Naive thymus-derived CD8-positive, alpha-beta T cell (primary cell): ENCODE results near the gene KREMEN2. TPM values are rescaled to one million over a fixed set of nuclear protein-coding genes. Genes with fewer than 3 reads are reported as not detected.
A peak's percentile ranks its signal among the peaks of the same experiment; 100 is the strongest.

Experiments
- ATAC-seq, 2 donors: fragments of 150-1000 bp; cut with Tn5 transposase in 1 of 2; sonication (Bioruptor Pico), chemical (Tn5 transposase) in 1 of 2; 1 replicate in 1 of 2; 2 replicates in 1 of 2; pipeline ENCODE4 v1.10.0; 2021; ENCODE audit warnings: mild to moderate bottlenecking in 2 of 2, moderate library complexity in 2 of 2
- POLR2A ChIA-PET: fragments of 350-600 bp; sonication (Branson Sonifier 250); formaldehyde crosslinking; loops from one replicate; lab custom pipeline; 2021; ENCODE audit warnings: antibody characterized with exemption; lab: Charles Lee
- DNase-seq, 10 donors: peaks; one replicate each; pipeline versions ENCODE4 v3.0.0 to v3.0.0-alpha.2; 2020 to 2022
- H3K27ac Mint-ChIP-seq, 10 donors: one replicate each; pipeline ENCODE4 v1.8.0; 2020 to 2022; ENCODE audit warnings: mild to moderate bottlenecking in 10 of 10, mixed read lengths in 10 of 10, moderate library complexity in 4 of 10, inconsistent platforms in 1 of 10
- H3K27me3 Mint-ChIP-seq, 5 donors: one replicate each; pipeline ENCODE4 v1.8.0; 2021 to 2022; ENCODE audit warnings: mixed read lengths in 5 of 5
- H3K36me3 Mint-ChIP-seq, 3 donors: one replicate each; pipeline ENCODE4 v1.8.0; 2020 to 2022; ENCODE audit warnings: mixed read lengths in 3 of 3, mild to moderate bottlenecking in 2 of 3, inconsistent platforms in 1 of 3
- H3K4me1 Mint-ChIP-seq, 4 donors: one replicate each; pipeline ENCODE4 v1.8.0; 2021 to 2022; ENCODE audit warnings: mixed read lengths in 4 of 4
- H3K4me3 Mint-ChIP-seq, 10 donors: one replicate each; pipeline ENCODE4 v1.8.0; 2020 to 2022; ENCODE audit warnings: mild to moderate bottlenecking in 10 of 10, mixed read lengths in 10 of 10, moderate library complexity in 6 of 10, inconsistent platforms in 1 of 10
- H3K9me3 Mint-ChIP-seq, 9 donors: one replicate each; pipeline ENCODE4 v1.8.0; 2020 to 2022; ENCODE audit warnings: mixed read lengths in 9 of 9, mild to moderate bottlenecking in 3 of 9, inconsistent platforms in 1 of 9, moderate library complexity in 1 of 9
- polyA plus RNA-seq, 3 donors: library from polyadenylated mRNA; unstranded; fragments of 300-500 nt; fragmentation: Illumina TruSeq; gene quantifications; one replicate each; pipeline ENCODE4 v1.2.3, GENCODE V29; 2021
- total RNA-seq, 8 experiments: library from RNA in 2 of 8; stranded (reverse) in 2 of 8; gene quantifications; one replicate each; pipeline ENCODE4 v1.2.3 and lab custom pipeline; 2021 to 2026

KREMEN2 gene
- total and polyA plus RNA-seq, 5 experiments from 2014 or later = not detected

DNA sequence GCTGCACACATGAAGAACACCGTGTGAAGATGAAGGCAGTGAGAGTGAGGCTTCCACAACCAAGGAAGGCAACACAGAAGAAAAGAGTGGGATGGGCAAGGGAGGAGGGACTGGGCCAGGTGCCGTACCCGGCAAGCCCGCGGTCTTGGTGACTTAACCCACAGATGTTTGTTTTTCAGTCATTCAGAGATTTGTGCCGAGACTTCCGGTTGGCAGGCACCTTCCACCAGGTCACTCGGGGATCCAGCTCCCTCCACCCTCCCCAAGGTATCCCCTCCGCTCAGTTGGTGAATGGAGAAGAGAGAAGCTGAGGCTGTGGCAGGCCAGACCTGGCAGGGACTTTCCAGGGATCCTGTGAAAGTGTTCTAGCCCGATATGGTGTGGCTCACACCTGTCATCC, 4.9 kb upstream of the KREMEN2 start:
- no peaks in the 10 kb centered on the region for H3K9me3 Mint-ChIP-seq
- H3K36me3 Mint-ChIP-seq = no peaks in the 10 kb centered on the region
- ATAC-seq (no peak), DNase-seq (peak in 1 of 10 donors; percentile 45)
- H3K4me3 Mint-ChIP-seq = no peak overlapping the region
- no peak overlapping the region for H3K27ac Mint-ChIP-seq
- H3K4me1 Mint-ChIP-seq = peaks cover 7 to 23% (median 18%) of the 10 kb centered on the region in 4 donors
- POLR2A ChIA-PET = interaction anchor here (0.6 to 1.2 kb wide), 3 partner anchors 28 to 1001 kb away, joined by 3 to 6 read pairs (median 3); partner anchors contain the start of gene SRRM2
- H3K27me3 Mint-ChIP-seq = peaks cover 3 to 39% (median 14%) of the 10 kb centered on the region in 5 donors

DNA sequence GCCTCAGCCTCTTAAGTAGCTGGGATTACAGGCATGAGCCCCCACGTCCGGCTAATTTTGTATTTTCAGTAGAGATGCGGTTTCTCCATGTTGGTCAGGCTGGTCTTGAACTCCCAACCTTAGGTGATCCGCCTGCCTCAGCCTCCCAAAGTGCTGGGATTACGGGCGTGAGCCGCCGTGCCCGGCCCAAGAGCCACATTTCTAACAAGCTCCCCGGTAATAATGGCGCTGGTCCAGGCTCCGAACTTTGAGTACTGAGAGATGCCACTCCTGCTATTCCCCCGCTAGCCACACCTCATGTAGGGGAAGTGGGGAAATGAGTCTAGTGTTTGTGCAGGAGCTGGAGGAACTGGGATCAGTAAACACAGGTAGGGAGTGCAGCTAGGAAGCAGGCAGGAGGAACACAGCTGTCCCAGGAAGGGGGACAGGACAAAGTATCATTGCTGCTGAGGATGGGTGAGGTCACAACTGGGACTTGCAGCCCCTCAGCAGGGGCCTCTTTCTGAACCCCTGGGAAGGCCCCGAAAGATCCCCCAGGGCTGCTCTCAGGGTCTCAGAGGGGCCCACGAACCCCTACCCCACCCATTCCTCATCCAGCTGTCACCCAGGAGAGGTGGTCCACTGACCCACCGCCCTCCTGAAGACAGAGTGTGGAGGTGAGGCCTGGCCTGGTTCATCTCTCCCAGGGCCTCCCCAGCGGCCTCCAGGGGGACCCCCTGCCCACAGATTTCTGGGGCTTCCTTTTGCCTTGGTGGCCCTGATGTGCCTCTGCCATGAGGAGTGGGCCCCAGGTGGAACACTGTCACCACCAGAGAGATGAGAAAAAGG, 3.7 kb upstream of the KREMEN2 start:
- no peak overlapping the region for H3K4me3 Mint-ChIP-seq
- DNase-seq = peak in 1 of 10 donors; percentile 57

DNA sequence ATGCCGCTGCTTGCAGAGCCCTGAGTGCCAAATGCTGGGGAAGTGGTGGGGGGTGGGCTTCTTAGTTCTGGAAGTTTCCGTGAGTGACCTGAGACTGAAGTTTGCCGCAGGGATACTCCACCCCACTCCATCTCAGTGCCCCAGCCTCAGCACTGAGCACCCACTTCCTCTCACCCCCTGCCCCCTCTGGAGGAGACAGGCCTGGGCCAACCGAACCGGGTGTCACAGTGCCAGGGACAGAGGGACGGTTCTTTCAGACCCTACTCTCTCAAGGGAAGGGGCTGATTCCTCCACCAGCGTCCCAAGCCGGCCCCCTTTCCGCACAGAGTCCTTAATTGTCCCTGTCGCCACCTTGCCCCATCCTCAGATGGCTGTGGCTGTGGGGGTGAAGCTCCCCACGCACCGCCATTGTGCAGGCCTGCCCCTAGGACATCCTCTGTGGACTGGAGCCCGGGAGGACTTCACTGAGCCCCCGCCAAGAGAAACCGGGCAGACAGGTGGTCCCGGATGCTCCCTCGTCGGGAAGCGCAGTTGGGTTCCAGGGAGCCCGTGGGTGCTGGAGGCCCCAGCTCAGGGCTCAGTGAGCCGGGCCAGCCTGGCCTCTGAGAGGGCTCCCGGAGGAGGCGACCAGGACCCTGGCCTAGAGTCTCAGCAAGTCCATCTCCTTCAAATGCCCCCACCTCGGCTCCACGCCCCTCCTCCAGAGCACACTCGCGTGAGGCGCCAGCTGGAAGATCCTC, 1.6 kb upstream of the KREMEN2 start:
- Mint-ChIP-seq H3K4me1 (peaks cover 8 to 32% (median 27%) of the 10 kb centered on the region in 4 donors), H3K27me3 (peaks cover 0 to 40% (median 8%) of the 10 kb centered on the region in 5 donors), H3K9me3 (no peaks in the 10 kb centered on the region), H3K27ac (no peak overlapping the region), H3K4me3 (peak overlapping the region in 8 of 10 donors; percentile 15 to 85 (median 53)), H3K36me3 (no peaks in the 10 kb centered on the region)
- POLR2A ChIA-PET = interaction anchor here (0.8 to 1.3 kb wide), 2 partner anchors 10 to 15 kb away, joined by 3 to 4 read pairs; no protein-coding TSS in a partner anchor
- DNase-seq = peak in 1 of 10 donors; percentile 49
- ATAC-seq = no peak

More for the DNA sequence above, 3.7 kb upstream of the KREMEN2 start:
- no peak for ATAC-seq
- Mint-ChIP-seq H3K4me1 (peaks cover 7 to 32% (median 22%) of the 10 kb centered on the region in 4 donors), H3K27me3 (peaks cover 3 to 41% (median 15%) of the 10 kb centered on the region in 5 donors), H3K36me3 (no peaks in the 10 kb centered on the region), H3K9me3 (no peaks in the 10 kb centered on the region), H3K27ac (peak overlapping the region in 1 of 10 donors; percentile 49)
- POLR2A ChIA-PET = interaction anchor here (0.9 to 1.2 kb wide), 2 partner anchors 29 to 208 kb away, joined by 3 to 6 read pairs; partner anchors contain the start of gene SRRM2

DNA sequence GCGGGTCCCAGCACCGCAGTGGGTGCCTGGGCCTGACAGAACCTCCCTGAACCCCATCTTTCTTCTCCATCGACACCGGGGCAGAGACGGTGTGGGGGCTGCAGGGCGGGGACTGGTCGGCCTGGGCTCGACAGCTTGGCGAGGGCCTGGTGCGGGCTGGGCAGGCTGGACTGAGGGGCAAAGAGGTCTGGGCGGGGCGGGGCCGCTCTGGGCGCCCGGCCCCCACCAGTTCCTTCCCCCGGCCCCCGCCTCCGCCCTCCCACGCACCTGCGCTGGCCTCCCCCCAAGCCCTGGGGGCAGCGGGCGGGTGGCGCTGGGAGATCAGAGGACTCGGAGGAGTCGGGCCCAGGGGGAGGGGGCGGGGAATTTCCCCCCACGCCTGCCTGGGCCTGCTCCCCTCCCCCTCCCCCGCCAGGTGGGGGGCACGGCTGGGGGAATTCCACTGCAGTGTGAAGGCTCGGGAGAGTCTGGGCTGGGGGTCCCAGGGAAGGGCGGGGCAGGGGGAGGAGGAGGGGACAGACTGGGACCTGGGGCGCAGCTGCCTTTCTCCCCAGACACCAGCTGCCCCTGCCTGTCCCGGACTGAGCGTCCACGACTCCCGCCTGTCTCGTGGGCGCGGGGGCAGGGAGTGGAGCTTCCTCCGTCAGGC, 877 bp upstream of the KREMEN2 start:
- Mint-ChIP-seq H3K4me3 (peak overlapping the region; percentile 39 to 95 (median 83)), H3K27ac (no peak overlapping the region), H3K4me1 (peaks cover 8 to 36% (median 30%) of the 10 kb centered on the region in 4 donors), H3K9me3 (peaks cover 0 to 4% (median 0%) of the 10 kb centered on the region in 9 donors), H3K27me3 (peaks cover 2 to 44% (median 12%) of the 10 kb centered on the region in 5 donors), H3K36me3 (no peaks in the 10 kb centered on the region)
- POLR2A ChIA-PET = interaction anchor here (0.8 kb wide), 1 partner anchor 11 kb away, joined by 3 read pairs; no protein-coding TSS in a partner anchor
- DNase-seq (peak in 8 of 10 donors; percentile 25 to 75 (median 61)), ATAC-seq (peak; percentile 7 to 47)

DNA sequence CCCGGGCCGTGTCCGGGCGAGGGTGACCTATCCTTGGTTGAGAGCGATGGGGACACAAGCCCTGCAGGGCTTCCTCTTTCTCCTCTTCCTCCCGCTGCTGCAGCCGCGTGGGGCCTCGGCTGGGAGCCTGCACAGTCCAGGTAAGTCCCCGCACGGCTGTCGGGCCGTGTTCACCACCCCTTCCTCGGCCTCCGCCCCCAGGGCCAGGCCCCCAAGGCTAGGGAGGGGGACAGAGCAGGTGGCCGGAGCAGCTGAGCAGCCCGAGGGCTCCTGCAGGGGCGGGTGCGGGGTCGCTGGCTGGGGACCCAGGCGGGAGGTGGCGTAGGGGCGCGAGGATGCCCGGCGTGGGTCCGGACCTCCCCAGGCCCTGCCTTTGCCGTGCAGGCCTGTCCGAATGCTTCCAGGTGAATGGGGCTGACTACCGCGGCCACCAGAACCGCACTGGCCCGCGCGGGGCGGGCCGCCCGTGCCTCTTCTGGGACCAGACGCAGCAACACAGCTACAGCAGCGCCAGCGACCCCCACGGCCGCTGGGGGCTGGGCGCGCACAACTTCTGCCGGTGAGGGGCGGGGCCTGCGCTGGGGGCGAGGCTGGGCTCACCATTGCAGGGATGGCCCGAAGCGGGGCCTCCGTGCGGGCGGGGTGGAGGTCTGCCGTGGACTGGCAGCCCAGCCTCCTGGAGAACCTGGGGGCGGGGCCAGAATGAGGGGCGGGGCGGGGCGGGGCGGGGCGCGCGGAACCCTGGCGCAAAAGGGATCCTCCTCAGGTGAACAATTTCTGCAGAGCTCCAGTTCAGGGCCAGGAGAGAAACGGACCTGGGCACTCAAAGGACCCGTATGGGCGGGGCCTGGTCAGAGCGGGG, 631 bp downstream of the KREMEN2 start:
- Mint-ChIP-seq H3K4me1 (peaks cover 13 to 42% (median 38%) of the 10 kb centered on the region in 4 donors), H3K27ac (no peak overlapping the region)

DNA sequence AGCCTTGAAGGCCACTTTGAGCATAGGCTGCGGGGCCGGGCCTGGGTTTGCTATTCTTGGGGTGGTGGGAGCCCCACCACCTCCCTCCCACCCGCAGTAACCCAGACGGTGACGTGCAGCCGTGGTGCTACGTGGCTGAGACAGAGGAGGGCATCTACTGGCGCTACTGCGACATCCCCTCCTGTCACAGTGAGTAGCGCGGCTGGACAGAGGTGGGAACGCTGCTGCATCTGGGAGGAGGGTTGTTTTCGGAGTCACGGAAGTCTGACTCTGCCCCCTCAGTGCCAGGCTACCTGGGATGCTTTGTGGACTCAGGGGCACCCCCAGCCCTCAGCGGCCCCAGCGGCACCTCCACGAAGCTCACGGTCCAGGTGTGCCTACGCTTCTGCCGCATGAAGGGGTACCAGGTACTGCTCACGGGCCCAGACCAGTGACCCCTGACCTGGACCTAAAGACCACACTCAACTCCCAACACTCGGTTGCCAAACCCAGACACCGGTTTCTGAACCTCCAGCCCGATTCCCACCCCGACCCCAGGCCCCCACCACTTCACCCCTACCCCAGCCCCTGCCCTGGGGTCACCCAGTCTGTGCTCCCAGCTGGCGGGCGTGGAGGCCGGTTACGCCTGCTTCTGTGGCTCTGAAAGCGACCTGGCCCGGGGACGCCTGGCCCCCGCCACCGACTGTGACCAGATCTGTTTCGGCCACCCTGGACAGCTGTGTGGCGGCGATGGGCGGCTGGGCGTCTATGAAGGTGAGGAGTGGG, 2.1 kb downstream of the KREMEN2 start:
- Mint-ChIP-seq H3K9me3 (peaks cover 0 to 4% (median 0%) of the 10 kb centered on the region in 9 donors), H3K4me3 (peak overlapping the region in 6 of 10 donors; percentile 4 to 85 (median 61)), H3K27me3 (peaks cover 3 to 55% (median 24%) of the 10 kb centered on the region in 5 donors), H3K4me1 (peaks cover 13 to 45% (median 43%) of the 10 kb centered on the region in 4 donors), H3K36me3 (no peaks in the 10 kb centered on the region), H3K27ac (no peak overlapping the region)
- POLR2A ChIA-PET = interaction anchor here (0.6 to 2.4 kb wide), 4 partner anchors 14 to 65 kb away, joined by 3 to 14 read pairs (median 8); partner anchors contain the start of gene PKMYT1
- ATAC-seq (no peak), DNase-seq (no peak)

More for the DNA sequence above, 631 bp downstream of the KREMEN2 start:
- H3K36me3 Mint-ChIP-seq = no peaks in the 10 kb centered on the region
- H3K9me3 Mint-ChIP-seq = peaks cover 0 to 4% (median 0%) of the 10 kb centered on the region in 9 donors
- POLR2A ChIA-PET = interaction anchor here (0.7 to 2.4 kb wide), 4 partner anchors 13 to 985 kb away, joined by 3 to 11 read pairs (median 4); partner anchors contain the start of genes FLYWCH2 and PKMYT1
- peak overlapping the region; percentile 52 to 95 (median 82) for H3K4me3 Mint-ChIP-seq
- DNase-seq (peak; percentile 41 to 80 (median 56)), ATAC-seq (peak; percentile 24 to 41)
- peaks cover 3 to 51% (median 17%) of the 10 kb centered on the region in 5 donors for H3K27me3 Mint-ChIP-seq

DNA sequence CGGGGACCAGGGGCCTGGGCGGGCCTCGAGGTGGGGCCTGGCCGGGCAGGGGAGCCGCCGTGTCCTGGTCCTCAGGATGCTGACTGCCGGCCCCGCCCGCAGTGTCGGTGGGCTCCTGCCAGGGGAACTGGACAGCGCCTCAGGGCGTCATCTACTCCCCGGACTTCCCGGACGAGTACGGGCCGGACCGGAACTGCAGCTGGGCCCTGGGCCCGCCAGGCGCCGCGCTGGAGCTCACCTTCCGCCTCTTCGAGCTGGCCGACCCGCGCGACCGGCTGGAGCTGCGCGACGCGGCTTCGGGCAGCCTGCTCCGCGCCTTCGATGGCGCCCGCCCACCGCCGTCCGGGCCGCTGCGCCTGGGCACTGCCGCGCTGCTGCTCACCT, 2.7 kb downstream of the KREMEN2 start:
- POLR2A ChIA-PET = interaction anchor here (0.6 to 2.2 kb wide), 5 partner anchors 11 to 65 kb away, joined by 3 to 14 read pairs (median 3); partner anchors contain the start of genes PKMYT1 and TNFRSF12A
- Mint-ChIP-seq H3K27me3 (peaks cover 3 to 53% (median 25%) of the 10 kb centered on the region in 5 donors), H3K4me3 (peak overlapping the region in 1 of 10 donors; percentile 72), H3K27ac (no peak overlapping the region), H3K4me1 (peaks cover 12 to 42% (median 39%) of the 10 kb centered on the region in 4 donors), H3K36me3 (no peaks in the 10 kb centered on the region), H3K9me3 (peaks cover 0 to 4% (median 0%) of the 10 kb centered on the region in 9 donors)
- DNase-seq (no peak), ATAC-seq (no peak)

DNA sequence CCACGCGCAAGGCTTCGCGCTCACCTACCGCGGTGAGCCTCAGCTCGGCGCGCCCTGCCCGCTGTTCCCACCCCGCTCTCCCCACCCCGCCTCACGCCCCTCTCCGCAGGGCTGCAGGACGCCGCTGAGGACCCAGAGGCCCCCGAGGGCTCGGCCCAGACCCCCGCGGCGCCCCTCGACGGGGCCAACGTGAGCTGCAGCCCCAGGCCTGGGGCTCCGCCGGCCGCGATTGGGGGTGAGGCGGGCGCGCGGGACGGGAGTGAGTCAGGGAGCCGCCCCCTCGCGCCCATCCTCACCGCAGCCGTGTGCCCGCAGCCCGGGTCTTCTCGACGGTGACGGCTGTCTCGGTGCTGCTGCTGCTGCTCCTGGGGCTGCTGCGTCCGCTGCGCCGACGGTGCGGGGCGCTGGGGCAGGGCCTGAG, 3.1 kb downstream of the KREMEN2 start:
- Mint-ChIP-seq H3K36me3 (no peaks in the 10 kb centered on the region), H3K27me3 (peaks cover 3 to 53% (median 30%) of the 10 kb centered on the region in 5 donors), H3K4me3 (peak overlapping the region in 3 of 10 donors; percentile 30 to 72 (median 60)), H3K27ac (no peak overlapping the region), H3K9me3 (peaks cover 0 to 4% (median 0%) of the 10 kb centered on the region in 9 donors), H3K4me1 (peaks cover 14 to 39% (median 36%) of the 10 kb centered on the region in 4 donors)
- ATAC-seq = no peak
- peak in 1 of 10 donors; percentile 13 for DNase-seq
- POLR2A ChIA-PET = interaction anchor here (0.9 to 2.2 kb wide), 4 partner anchors 11 to 64 kb away, joined by 3 to 14 read pairs (median 3); partner anchors contain the start of genes PKMYT1 and TNFRSF12A

DNA sequence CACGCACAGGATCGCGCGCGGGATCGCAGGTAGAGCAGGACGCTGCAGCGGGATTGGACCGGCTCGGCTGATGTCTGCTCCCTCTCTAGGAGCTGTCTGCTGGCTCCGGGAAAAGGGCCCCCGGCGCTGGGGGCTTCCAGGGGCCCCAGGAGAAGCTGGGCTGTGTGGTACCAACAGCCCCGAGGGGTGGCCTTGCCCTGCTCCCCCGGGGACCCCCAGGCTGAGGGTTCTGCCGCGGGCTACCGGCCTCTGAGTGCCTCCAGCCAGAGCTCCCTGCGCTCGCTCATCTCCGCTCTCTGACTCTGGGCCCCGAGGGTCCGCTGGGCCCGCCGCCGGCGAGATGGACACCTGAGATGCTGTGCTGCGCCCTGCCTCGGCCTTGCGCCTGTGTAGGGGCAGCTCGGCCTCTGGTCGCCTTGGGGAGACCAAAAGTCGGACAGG, 3.7 kb downstream of the KREMEN2 start:
- Mint-ChIP-seq H3K4me3 (peak overlapping the region in 8 of 10 donors; percentile 62 to 83 (median 73)), H3K27ac (no peak overlapping the region), H3K27me3 (peaks cover 3 to 51% (median 31%) of the 10 kb centered on the region in 5 donors), H3K4me1 (peaks cover 15 to 37% (median 34%) of the 10 kb centered on the region in 4 donors), H3K36me3 (no peaks in the 10 kb centered on the region), H3K9me3 (peaks cover 0 to 4% (median 0%) of the 10 kb centered on the region in 9 donors)
- DNase-seq (no peak), ATAC-seq (no peak)
- POLR2A ChIA-PET = interaction anchor here (0.9 to 2.2 kb wide), 3 partner anchors 10 to 52 kb away, joined by 3 to 14 read pairs (median 3); partner anchors contain the start of genes PKMYT1 and TNFRSF12A

DNA sequence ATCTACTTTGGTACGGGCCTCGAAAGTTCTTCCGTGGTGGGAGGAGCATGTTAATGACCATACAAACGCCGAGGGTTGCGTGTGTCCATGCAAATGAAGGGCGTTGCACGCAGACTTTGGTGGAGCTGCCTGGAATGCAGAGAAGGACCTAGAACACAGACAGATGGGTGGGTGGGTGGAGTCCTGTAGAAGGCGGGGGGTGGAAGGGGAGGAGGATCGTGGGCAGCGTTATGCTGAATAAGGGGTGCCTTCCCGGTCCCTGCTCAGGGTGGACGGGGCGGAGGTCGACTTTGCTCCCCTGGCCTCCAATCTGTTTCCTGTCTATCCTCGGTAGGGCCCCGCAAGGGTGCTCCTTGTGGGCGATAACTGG, 4.3 kb downstream of the KREMEN2 start:
- H3K9me3 Mint-ChIP-seq = peaks cover 0 to 4% (median 0%) of the 10 kb centered on the region in 9 donors
- POLR2A ChIA-PET = interaction anchor here (2.2 kb wide), 1 partner anchor 12 kb away, joined by 14 read pairs; the partner anchor contains the start of gene PKMYT1
- H3K27me3 Mint-ChIP-seq = peaks cover 3 to 51% (median 31%) of the 10 kb centered on the region in 5 donors
- H3K4me1 Mint-ChIP-seq = peaks cover 15 to 35% (median 30%) of the 10 kb centered on the region in 4 donors
- peak overlapping the region; percentile 65 to 83 (median 74) for H3K4me3 Mint-ChIP-seq
- ATAC-seq (no peak), DNase-seq (no peak)
- H3K27ac Mint-ChIP-seq = peak overlapping the region in 1 of 10 donors; percentile 15
- H3K36me3 Mint-ChIP-seq = no peaks in the 10 kb centered on the region
